Memory B cell (primary cell): Measurements from ENCODE around the gene DDX42.
"Not testable (repeated sequence)": the region's sequence is repeated elsewhere in the genome, so short reads cannot be mapped to it uniquely, and the experiment has no call there.

Experiments used
- ATAC-seq: fragments of 150-1000 bp; cut with Tn5 transposase; 2 replicates; pipeline ENCODE4 v1.10.0; 2021; ENCODE audit warnings: low read depth, mild to moderate bottlenecking, moderate library complexity
- DNase-seq, 2 donors: peaks; one replicate each; pipeline ENCODE4 v3.0.0; 2022; ENCODE audit warnings: low spot score in 2 of 2
- H3K27ac Mint-ChIP-seq: one replicate; pipeline ENCODE4 v1.8.0; 2022; ENCODE audit warnings: mild to moderate bottlenecking, moderate library complexity, mixed read lengths
- H3K27me3 Mint-ChIP-seq: one replicate; pipeline ENCODE4 v1.8.0; 2022; ENCODE audit warnings: mixed read lengths
- H3K36me3 Mint-ChIP-seq: one replicate; pipeline ENCODE4 v1.8.0; 2022; ENCODE audit warnings: mild to moderate bottlenecking, mixed read lengths
- H3K4me1 Mint-ChIP-seq: one replicate; pipeline ENCODE4 v1.8.0; 2022; ENCODE audit warnings: mixed read lengths
- H3K4me3 Mint-ChIP-seq: one replicate; pipeline ENCODE4 v1.8.0; 2022; ENCODE audit warnings: mild to moderate bottlenecking, moderate library complexity, mixed read lengths
- H3K9me3 Mint-ChIP-seq: one replicate; pipeline ENCODE4 v1.8.0; 2022; ENCODE audit warnings: mixed read lengths

The DDX42 gene

DNA sequence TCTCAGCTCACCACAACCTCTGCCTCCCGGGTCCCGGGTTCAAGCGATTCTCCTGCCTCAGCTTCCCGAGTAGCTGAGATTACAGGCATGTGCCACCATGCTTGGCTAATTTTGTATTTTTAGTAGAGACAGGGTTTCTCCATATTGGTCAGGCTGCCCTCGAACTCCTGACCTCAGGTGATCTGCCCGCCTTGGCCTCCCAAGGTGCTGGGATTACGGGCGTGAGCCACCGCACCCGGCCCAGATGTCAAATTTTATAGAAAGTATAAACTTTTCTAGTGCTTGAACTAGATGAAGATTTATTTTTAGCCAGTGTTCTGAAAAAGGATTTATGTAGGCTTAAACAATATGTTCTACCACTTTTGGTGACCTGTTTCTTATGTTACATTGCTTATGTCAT is 22.4 kb downstream of the DDX42 start:
- not testable (repeated sequence) for H3K27ac Mint-ChIP-seq, ATAC-seq, H3K27me3 Mint-ChIP-seq, H3K4me3 Mint-ChIP-seq, H3K9me3 Mint-ChIP-seq, H3K4me1 Mint-ChIP-seq, DNase-seq
- peaks cover 28% of the 10 kb centered on the region for H3K36me3 Mint-ChIP-seq

DNA sequence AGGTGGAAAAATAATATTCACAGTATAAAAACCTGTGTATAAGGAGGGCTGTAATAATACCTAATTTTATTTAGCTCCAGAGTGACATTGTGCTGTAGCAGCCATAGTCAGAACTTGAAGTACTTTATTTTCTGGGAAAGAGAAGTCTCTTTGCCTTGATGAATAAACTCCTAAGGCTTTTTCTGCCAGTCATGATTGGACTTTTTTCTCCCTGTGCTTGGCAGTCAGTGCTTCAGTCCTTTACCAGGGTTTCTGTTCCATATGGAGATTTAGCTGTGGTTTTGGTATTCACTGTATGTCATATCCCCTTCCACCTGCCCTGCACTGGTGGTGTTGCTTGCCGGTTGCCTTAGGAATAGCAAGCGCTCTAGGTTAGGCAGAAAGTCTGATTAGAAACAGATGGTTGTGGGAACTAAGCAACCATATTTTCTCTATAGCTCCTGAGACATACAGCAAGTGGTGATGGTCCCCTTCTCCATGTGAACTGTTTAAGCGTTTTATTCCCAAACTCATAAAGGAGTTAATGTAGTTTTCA is 24.7 kb downstream of the DDX42 start:
- ATAC-seq (no peak), DNase-seq (no peak)
- Mint-ChIP-seq H3K27ac (no peak overlapping the region), H3K4me1 (no peaks in the 10 kb centered on the region), H3K27me3 (no peaks in the 10 kb centered on the region), H3K36me3 (peaks cover 22% of the 10 kb centered on the region), H3K4me3 (no peak overlapping the region), H3K9me3 (no peaks in the 10 kb centered on the region)

DNA sequence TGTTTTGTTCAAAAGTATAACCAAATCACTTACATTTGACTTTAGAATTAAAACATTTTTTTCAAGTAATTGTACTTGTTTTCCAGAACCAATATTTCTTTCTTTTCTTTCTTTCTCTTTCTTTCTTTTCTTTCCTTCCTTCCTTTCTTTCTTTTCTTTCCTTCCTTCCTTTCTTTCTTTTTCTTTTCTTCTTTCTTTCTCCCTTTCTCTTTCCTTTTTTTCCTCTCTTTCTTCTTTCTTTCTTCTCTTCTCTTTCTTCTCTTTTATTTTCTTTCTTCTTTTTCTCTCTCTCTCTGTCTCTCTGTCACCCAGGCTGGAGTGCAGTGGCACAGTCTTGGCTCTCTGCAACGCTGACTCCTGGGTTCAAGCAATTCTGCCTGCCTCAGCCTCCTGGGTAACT is 26.8 kb downstream of the DDX42 start:
- Mint-ChIP-seq H3K36me3 (peaks cover 21% of the 10 kb centered on the region), H3K27ac (no peak overlapping the region), H3K4me3 (no peak overlapping the region), H3K4me1 (no peaks in the 10 kb centered on the region), H3K27me3 (no peaks in the 10 kb centered on the region), H3K9me3 (no peaks in the 10 kb centered on the region)
- DNase-seq (no peak), ATAC-seq (no peak)

DNA sequence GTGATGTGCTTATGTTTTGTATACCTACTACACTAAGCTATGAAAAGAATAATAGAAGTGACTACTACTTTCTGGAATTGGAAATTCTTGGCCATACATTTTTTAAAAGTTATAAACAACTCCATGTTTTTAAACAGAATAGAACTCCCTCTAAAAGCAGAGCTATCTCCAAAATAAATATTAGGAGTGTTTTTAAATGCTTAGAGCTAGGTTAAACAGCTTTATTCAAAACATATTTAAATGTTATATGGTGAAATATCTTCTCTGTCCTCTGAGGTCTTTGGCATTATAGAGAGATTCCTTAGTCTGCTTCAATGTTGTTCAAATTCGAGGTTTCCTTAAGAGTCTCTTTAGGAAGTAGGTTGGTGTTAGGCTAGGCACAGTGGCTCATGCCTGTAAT is 30.4 kb downstream of the DDX42 start:
- H3K36me3 Mint-ChIP-seq: peaks cover 31% of the 10 kb centered on the region
- ATAC-seq (no peak), DNase-seq (no peak)
- no peak overlapping the region for H3K4me3 Mint-ChIP-seq
- H3K27ac Mint-ChIP-seq: no peak overlapping the region
- peaks cover 6% of the 10 kb centered on the region for H3K4me1 Mint-ChIP-seq
- H3K9me3 Mint-ChIP-seq: no peaks in the 10 kb centered on the region
- no peaks in the 10 kb centered on the region for H3K27me3 Mint-ChIP-seq

DNA sequence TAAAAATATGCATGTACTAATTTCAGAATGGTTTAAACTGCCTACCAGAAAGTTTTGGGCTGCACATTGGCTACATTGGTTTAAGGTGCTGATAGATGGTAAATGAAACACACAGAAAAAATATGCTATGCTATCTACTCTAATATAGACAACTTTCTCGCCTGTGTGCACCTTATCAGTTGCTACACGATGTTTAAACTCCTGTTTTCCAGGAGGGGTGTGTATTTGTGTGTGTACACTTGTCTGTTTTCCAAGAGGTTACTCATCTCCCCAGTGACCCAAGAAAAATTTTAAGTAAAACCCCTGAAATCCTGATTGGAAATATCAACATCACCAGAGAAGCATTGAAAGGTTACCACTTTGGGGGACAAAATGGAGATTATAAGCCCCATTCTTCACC is 31.6 kb downstream of the DDX42 start:
- no peak for ATAC-seq
- H3K27me3 Mint-ChIP-seq: no peaks in the 10 kb centered on the region
- H3K4me3 Mint-ChIP-seq: no peak overlapping the region
- peak overlapping the region; percentile 14 for H3K27ac Mint-ChIP-seq
- peaks cover 27% of the 10 kb centered on the region for H3K36me3 Mint-ChIP-seq
- H3K9me3 Mint-ChIP-seq: no peaks in the 10 kb centered on the region
- no peak for DNase-seq
- peaks cover 12% of the 10 kb centered on the region for H3K4me1 Mint-ChIP-seq

DNA sequence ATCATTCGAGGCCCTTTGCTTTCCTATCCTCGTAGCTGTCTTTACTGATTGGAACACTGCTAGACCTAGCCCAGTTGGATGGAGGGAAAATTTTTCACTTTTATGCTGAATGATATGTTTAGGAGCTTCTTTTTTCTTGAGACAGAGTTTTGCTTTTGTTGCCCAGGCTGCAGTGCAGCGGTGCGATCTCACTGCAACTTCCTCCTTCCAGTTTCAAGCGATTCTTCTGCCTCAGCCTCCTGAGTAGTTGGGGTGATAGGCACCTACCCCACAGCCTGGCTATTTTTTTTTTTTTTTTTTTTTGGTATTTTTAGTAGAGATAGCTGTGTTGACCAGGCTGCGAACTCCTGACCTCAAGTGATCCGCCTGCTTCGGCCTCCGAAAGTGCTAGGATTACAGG is 36.0 kb downstream of the DDX42 start:
- H3K27me3 Mint-ChIP-seq: no peaks in the 10 kb centered on the region
- ATAC-seq (peak; percentile 89), DNase-seq (no peak)
- H3K36me3 Mint-ChIP-seq: peaks cover 38% of the 10 kb centered on the region
- no peaks in the 10 kb centered on the region for H3K9me3 Mint-ChIP-seq
- no peak overlapping the region for H3K4me3 Mint-ChIP-seq
- peaks cover 12% of the 10 kb centered on the region for H3K4me1 Mint-ChIP-seq
- peak overlapping the region; percentile 60 for H3K27ac Mint-ChIP-seq

DNA sequence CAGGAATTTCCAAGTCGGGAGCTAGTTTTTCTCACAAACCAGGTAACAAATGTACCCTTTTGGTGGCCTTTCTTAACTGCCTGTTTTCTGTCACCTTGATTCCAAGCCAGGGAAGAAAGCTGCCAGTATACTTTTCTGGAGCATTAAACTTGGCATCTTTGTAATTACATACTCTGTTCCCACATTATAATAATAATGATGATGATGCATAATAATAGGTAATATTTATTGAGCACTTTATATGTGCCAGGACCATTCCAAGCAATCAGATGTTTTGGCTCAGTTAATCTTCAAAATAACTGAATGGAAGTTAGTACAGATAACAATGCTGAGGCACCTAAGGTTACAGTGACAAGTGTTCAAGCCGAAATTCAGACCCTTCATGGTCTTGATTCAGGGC is 42.2 kb downstream of the DDX42 start:
- Mint-ChIP-seq H3K9me3 (no peaks in the 10 kb centered on the region), H3K27me3 (no peaks in the 10 kb centered on the region), H3K4me3 (no peak overlapping the region), H3K4me1 (peaks cover 13% of the 10 kb centered on the region), H3K27ac (no peak overlapping the region), H3K36me3 (peaks cover 44% of the 10 kb centered on the region)
- ATAC-seq (no peak), DNase-seq (no peak)

DNA sequence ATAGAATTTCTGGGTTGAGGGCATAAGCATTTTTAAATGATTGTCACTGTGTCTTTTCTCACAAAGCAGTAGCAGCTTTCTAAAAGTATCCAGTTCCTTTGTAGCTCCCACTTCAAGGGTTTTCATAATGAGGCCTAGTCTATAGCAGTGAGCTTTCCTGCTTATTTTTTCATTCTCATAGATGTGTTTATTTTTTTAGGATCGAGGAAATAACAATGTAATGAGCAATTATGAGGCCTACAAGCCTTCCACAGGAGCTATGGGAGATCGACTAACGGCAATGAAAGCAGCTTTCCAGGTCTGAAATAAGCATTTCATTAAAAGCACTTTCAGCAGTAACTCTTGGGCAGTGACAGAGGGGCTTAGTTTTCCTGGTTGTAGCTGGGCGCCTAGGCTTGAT is 42.7 kb downstream of the DDX42 start:
- H3K36me3 Mint-ChIP-seq: peaks cover 42% of the 10 kb centered on the region
- peak overlapping the region; percentile 55 for H3K27ac Mint-ChIP-seq
- no peaks in the 10 kb centered on the region for H3K9me3 Mint-ChIP-seq
- no peak for ATAC-seq
- DNase-seq: no peak
- H3K4me3 Mint-ChIP-seq: no peak overlapping the region
- peaks cover 16% of the 10 kb centered on the region for H3K4me1 Mint-ChIP-seq
- H3K27me3 Mint-ChIP-seq: no peaks in the 10 kb centered on the region

DNA sequence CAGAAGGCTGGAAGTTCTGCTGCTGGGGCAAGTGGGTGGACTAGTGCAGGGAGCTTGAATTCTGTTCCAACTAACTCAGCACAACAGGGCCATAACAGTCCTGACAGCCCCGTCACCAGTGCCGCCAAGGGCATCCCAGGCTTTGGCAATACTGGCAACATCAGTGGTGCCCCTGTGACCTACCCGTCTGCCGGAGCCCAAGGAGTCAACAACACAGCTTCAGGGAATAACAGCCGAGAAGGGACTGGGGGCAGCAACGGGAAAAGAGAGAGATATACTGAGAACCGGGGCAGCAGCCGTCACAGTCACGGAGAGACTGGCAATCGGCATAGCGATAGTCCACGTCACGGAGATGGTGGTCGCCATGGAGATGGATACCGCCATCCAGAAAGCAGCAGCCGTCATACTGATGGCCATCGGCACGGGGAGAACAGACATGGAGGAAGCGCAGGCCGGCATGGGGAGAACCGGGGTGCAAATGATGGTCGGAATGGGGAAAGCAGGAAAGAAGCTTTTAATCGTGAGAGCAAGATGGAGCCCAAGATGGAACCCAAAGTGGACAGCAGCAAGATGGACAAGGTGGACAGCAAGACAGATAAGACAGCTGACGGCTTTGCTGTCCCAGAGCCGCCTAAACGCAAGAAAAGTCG is 43.9 kb downstream of the DDX42 start:
- no peaks in the 10 kb centered on the region for H3K9me3 Mint-ChIP-seq
- H3K27ac Mint-ChIP-seq: no peak overlapping the region

DNA sequence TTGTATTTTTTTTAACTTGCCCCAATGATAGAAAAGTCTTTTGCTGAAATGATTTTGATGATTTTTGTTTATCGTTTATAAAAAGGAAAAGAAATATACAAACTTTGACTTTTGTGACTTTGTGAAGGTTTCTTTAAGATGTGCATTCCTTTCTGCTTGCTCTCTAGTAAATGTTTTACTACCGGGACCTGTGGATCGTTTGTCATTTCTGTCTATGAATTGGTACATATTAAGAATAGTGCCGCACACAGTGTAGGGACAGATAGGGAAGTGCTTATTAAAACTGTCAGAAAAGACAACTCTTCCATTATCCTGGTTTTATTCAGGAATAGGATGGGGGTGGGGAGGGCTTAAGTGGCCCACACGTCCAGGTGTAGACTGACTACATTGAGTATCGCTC is 45.2 kb downstream of the DDX42 start:
- Mint-ChIP-seq H3K27me3 (no peaks in the 10 kb centered on the region), H3K4me3 (no peak overlapping the region), H3K27ac (peak overlapping the region; percentile 49), H3K4me1 (peaks cover 29% of the 10 kb centered on the region), H3K36me3 (peaks cover 42% of the 10 kb centered on the region), H3K9me3 (no peaks in the 10 kb centered on the region)
- DNase-seq (no peak), ATAC-seq (no peak)

More for the DNA sequence above, 43.9 kb downstream of the DDX42 start:
- peaks cover 45% of the 10 kb centered on the region for H3K36me3 Mint-ChIP-seq
- H3K27me3 Mint-ChIP-seq: no peaks in the 10 kb centered on the region
- peaks cover 23% of the 10 kb centered on the region for H3K4me1 Mint-ChIP-seq
- DNase-seq (no peak), ATAC-seq (no peak)
- no peak overlapping the region for H3K4me3 Mint-ChIP-seq

DNA sequence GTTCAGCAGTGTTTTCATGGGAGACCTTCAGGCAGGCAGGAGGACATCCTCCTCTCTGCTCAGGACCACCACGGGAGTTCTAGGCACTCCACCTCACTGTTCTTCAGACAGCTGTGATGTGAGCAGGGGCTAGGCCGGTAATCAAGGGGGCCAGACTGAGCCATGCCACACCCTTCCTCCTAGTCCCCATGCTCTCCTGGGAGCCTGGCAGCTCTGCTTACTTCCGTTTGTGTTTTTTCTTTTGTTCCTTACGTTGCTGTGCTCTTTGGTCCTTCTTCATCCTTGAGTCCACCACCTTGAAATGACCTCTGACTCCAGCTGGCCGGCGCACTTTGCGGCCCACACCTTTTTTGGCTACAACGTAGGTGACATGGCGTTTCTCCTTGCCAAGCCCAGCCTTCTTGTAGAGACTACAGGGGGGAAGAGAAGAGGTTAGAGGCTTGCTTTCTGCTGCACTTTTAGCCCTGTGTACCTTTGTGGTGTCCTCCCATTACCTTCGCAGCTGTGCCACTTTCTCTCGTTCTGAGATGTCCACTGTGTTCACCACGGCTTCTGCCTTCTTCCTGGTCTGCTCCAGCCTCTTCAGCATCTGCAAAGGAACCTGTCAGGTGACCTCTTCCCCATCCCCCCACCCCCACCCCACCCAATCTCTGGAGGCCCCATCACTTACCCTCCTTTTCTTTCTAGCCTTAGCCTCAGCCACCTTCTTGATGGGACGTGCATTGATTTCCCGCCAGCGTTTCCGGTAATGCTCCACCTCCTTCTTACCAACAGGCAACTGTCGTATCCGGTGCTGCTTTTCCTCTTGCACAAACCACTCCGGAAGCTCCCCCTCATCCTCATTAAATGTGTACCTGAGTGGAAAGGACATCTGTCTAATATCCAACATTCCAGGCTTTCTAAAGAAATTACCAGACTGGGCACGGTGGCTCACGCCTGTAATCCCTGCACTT is 45.9 kb downstream of the DDX42 start:
- DNase-seq: no peak
- Mint-ChIP-seq H3K4me3 (peak overlapping the region; percentile 31), H3K27ac (peak overlapping the region; percentile 70), H3K36me3 (peaks cover 48% of the 10 kb centered on the region), H3K27me3 (no peaks in the 10 kb centered on the region), H3K4me1 (peaks cover 33% of the 10 kb centered on the region), H3K9me3 (no peaks in the 10 kb centered on the region)
- no peak for ATAC-seq

DNA sequence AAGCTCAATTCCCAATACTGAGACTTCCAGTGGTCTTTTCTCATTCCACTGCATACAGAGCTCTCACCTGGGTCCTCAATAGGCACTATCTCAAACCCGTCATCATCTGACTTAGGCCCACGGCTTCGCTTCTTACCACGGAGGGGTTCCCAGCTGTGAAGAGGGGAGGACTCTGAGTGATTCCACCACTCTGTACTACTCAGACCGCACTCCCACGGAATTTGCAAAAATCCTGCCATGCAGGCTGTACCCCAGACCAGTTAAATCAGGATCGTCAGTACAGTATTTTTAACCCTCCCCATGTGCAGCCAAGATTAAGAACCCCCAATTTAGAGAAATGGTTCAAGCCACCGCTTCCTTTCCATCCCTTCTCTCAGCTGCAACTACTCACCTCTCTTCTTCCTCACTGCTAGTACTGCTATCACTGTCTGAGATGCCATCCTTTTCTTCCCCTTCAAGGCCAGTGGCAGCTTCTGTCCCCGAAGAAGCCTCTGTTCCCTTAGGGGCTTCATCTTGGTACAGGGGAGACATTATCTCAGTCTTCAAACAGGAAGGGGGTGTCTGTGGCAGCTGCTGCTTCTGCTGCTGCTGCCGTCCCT is 47.1 kb downstream of the DDX42 start:
- H3K4me1 Mint-ChIP-seq: peaks cover 37% of the 10 kb centered on the region
- peaks cover 46% of the 10 kb centered on the region for H3K36me3 Mint-ChIP-seq
- DNase-seq (no peak), ATAC-seq (no peak)
- no peak overlapping the region for H3K4me3 Mint-ChIP-seq
- H3K9me3 Mint-ChIP-seq: no peaks in the 10 kb centered on the region
- peak overlapping the region; percentile 70 for H3K27ac Mint-ChIP-seq
- H3K27me3 Mint-ChIP-seq: no peaks in the 10 kb centered on the region

DNA sequence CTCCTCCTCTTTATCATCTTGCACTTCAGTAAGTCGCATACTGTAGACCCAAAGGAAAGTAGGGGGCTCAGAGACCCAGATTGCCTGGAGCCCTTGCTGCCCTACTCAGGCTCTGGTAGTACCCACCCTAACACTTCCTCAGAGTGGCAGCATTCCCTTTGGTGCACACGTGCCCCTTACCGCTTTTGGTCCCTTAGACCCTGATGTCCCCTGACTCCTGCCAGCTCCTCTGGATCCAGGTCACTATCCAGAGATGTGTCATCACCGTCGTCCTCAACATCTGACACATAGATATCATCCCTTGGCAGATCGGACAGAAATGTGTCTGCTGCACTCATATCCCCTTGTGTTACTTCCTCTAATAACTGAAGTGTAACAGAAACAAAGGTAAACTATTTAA is 47.8 kb downstream of the DDX42 start:
- no peaks in the 10 kb centered on the region for H3K9me3 Mint-ChIP-seq
- peak overlapping the region; percentile 11 for H3K27ac Mint-ChIP-seq
- no peaks in the 10 kb centered on the region for H3K27me3 Mint-ChIP-seq
- peaks cover 44% of the 10 kb centered on the region for H3K36me3 Mint-ChIP-seq
- no peak for DNase-seq
- no peak overlapping the region for H3K4me3 Mint-ChIP-seq
- ATAC-seq: no peak
- peaks cover 37% of the 10 kb centered on the region for H3K4me1 Mint-ChIP-seq

DNA sequence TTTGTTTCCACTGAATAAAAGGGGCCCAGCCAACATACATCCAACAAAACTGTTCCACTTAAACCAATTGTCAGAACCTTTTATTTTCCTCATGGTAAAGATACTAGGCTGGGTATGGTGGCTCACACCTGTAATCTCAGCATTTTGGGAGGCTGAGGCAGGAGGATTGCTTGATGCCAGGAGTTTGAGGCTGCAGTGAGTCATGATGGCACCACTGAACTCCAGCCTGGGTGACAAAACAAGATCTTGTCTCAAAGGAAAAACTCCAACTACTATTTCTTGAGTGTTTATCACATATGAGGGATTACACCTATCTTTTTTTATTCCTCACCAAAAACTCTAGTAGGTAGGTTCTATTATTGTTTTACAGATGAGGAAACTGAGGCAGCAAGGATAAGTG is 48.6 kb downstream of the DDX42 start:
- Mint-ChIP-seq H3K36me3 (peaks cover 39% of the 10 kb centered on the region), H3K27me3 (no peaks in the 10 kb centered on the region), H3K27ac (peak overlapping the region; percentile 24), H3K4me1 (peaks cover 39% of the 10 kb centered on the region), H3K9me3 (no peaks in the 10 kb centered on the region), H3K4me3 (no peak overlapping the region)
- DNase-seq (no peak), ATAC-seq (no peak)
